GM04503 (cell line): ENCODE data around the gene IL4I1.
A peak's percentile ranks its signal among the peaks of the same experiment; 100 is the strongest.

ENCODE experiments used
- DNase-seq: peaks from one replicate; pipeline ENCODE4 v3.0.0-alpha.2; 2012; ENCODE audit warnings: low read depth

Gene IL4I1

DNA sequence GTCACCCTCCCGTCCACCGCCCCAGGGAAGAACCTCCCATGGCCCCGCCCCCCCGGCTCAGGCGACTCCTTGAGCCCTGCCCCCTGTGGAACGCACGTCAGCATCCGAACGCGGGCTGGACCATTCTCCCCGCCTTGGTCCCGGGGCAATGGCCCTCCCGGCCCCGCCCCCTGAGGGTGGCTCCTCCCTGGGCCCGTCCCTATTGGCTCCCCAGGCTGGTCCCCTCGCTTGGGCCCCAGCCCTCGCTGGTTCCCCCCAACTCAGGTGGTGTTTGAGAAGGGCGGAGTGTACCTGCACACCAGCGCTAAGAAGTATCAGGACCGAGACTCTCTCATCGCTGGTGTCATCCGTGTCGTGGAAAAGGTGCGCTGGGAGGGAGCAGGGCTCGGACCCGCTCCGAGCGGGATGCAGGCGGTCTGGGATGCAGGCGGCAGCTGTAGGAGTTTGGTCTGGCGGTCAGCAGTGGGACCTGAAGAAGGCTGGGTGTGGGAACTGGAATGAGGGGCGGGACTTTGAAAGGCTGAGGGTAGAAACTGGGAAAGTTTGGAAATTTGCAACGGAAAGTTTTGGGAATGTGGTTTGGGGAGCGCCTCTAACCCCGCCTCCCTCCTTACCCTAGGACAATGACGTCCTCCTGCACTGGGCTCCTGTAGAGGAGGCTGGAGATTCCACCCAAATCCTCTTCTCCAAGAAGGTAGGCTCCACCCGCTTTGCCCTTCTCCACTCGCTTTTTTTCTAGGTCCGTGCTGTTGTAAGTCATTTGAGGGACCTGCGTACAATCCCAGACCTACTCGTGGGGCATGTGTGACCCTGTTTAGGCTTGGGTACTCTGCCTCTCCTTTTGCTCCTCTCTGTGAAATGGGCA is 18.6 kb downstream of the IL4I1 start:
- DNase-seq, result peak; percentile 77

DNA sequence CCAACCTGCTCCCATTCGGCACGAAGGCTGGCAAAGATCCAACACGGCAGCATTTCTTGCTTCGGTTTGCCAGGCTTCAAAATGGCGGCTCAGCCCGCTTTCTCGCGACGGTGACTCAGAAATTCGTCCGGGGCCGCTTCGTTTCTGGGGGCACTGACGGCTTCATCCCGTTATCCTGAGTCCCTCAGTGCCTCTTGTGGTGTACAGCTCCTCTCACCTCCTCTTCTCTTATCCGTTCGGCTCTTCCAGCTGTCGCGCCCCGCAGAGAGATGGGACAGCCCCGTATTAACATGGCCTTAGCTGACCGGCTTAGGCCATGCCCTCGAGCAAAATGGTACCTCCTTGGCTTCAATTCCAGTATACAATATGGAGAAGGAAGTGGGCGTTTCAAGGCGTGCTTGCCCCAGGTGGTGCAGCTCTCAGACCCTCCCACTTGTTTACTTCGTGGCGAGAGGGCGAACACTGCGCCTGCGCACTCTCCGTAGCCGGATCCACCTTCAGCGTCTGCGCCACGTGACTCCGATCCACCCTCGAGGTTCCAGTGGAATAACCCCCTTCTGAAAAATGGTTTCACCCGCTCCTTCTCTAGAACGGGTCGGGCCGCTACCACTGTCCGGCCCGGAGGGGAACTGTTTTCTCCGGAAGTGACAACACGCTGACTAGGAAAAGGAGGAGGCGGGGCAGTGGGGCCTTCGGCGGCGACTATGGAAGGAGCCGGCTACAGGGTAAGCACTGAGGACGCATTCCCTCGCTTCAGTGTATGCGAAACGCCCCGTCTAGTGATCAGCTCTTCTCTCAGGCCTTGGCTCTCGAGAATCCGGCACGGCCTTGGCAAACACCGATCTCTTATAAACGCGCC is 19.4 kb downstream of the IL4I1 start, which contains the start of the genes AKT1S1 and TBC1D17:
AKT1S1 (minus strand) TSS at position 336 of the 859 bp plus-strand sequence. CDS start 4,060 bp downstream, outside the sequence.
TBC1D17 (plus strand) TSS at position 683 of the 859 bp plus-strand sequence; CDS start at position 705, 22 bp downstream.
- peak; percentile 99 for DNase-seq

- DNase-seq, result peak; percentile 90
These were observed 20.2 kb downstream of the IL4I1 start for GRCh38 chr19:49876422-49877019.

GRCh38 chr19:49875857-49876421 is 20.7 kb downstream of the IL4I1 start:
- no peak for DNase-seq

- DNase-seq, result no peak
These were observed 21.5 kb downstream of the IL4I1 start for GRCh38 chr19:49875177-49875576.

DNA sequence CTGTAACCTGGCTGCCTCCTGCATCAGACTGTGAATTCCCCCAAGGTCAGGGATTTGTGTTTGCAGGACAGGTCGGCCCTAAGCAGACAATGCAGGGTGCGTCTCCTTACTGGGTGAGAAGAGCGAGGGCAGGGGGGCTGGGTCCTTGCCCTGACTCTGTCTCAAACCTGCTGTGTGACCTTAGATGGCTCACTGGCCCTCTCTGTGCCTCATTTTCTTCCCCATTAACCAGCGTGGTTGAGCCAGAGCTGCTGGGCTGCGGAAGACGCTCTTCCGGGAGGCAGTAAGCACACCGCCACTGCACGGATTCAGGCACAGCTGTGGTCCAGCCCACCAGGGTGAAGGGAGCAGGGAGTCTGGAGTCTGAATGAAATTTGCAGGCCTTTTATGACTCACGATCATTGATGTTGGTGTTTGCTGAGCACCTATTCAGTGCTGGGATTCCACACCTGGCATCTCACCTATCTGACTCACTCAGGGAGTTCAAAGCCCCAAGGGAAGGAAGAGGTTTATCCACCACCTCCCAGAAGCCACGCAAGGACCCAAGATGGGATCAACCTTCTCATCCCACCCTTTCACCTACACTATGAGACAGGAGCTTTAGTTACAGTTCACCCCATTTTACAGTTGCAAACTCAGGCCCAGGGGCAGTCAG is 22.1 kb downstream of the IL4I1 start:
- no peak for DNase-seq

DNA sequence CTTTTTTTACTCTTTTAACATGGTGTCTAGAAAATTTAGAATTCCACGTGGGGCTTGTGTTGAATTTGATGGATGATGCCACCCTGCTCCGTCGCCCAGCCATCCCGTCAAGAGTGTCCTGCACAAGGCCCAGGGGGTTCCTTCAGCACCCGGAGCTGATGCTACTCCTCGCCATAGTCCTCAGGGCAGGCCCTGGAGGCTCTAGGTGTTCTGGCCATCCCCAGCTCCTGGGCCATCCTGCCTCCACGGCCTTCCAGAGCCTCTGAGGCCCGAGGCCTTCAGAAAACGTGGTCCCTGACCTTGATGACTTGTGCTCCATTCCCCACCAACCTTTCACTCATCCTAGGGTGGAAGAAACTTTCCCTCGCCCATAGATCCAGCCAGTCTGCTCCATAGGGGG is 22.9 kb downstream of the IL4I1 start:
- no peak for DNase-seq

DNA sequence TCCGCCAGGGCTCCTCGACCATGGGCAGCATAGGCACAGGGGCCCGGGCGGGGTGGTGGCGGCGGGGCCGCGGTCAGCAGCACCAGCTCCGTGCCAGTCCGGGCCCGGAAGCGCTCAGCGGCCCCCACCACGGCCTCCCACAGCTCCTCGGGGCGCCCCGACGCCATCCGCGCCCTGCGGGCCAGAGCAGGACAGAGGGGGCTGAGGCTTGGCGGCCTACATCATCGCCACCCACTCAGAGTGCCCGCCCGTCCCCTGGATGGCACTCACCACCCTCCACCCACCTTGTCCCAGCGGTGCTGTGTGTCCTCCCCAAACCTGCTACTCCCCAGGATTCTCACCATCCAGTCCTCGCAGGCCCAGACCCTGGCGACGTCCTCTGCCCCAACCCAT is 23.6 kb downstream of the IL4I1 start:
- no peak for DNase-seq

DNA sequence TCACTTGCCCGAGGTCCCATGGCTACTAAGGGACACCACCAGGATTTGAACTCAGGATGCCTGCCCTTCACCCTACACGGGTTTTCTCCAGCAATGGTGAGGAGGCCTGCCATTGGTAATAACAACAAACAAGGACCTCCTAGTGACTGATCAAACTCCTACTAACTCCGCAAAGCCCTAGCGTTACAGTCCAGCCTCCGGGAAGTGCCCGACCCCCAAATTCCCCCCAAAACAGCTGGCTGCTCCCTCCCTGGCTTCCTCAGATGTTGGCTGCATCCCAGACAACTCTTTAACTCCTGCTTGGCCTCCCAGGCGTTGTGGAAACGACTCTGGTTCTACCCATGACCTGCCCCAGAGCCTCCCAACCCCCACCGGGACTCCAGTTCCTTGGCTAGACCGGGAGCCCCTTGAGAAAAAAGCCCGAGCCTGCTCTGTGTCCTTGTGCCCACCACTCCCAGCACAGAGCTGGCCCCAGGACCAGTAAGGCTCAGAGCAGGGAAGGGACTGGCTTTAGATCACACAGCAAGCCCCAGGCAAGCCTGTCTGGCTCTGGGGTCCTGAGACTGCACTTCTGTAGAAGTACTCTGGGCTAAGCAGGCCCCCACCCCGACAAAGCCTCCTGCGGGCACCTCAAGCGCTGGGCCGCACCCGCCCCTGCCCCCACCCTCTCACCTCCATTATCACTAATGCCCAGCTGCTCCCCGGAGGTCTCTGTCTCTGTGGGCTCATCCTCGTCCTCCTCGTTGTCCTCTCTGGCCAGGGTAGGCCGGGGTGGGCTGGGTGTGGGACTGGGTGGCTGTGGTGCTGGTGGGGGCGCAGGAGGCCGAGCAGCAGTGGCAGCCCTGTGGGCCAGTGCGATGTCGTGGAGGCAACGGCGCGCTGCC is 24.2 kb downstream of the IL4I1 start:
- DNase-seq, result no peak

DNA sequence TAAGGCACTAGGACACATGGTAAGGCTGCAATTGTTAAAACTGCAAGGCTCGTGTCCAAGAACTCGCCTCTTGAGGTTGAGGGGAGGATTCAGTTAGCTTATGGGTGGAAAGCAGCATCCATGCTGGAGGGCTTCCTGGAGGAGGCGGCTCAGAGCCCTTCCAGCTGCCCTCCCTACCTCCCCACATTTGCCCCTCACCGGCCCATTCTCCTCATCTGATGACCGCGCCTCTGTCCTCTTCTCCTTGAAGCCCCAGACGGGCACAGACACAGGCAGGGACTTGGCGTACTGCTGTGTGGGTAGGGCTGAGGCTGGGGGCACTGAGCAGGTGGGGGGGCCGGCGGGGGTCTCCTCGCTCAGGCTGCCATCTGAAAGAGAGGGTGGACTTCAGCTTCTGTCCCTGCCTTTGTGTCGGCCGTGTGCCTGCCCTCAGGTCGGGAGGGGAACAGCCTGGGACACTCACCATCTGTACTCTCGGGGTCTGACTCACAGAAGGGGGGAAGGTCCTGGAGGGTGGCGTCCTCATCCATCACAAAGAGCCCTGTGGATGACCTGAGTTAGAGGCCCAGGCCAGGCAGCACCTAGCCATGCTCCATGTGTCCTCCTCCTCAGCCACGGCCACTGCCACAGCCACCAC is 25.2 kb downstream of the IL4I1 start:
- DNase-seq, result no peak

DNA sequence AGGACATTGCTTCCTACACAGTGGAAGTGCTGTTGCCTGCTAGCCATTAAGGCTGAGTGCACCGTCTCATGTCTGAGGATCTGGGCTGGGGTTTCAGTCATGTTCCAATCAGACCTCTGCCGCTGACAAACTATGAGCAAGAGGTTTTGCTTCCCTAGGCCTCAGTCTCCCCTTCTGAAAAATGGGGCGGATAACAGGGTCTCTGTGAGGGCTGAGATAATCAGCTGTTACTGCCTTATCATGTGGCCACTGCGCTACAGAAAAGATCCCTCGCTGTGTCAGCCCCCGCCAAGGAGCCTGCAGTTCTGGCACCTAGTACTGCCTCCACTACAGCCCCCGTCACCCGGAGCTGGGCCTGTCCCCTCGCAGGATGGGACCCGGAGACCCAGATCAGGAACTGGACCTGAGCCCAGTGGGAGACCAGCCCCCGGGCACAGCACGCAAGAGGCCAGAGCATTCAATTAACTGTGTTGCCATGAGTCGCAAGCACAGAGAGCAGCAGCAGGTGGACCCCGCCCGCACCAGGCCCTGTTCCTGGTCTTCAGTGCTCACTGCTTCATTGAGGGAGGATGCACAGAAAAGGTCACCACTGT is 26.3 kb downstream of the IL4I1 start:
- no peak for DNase-seq

DNA sequence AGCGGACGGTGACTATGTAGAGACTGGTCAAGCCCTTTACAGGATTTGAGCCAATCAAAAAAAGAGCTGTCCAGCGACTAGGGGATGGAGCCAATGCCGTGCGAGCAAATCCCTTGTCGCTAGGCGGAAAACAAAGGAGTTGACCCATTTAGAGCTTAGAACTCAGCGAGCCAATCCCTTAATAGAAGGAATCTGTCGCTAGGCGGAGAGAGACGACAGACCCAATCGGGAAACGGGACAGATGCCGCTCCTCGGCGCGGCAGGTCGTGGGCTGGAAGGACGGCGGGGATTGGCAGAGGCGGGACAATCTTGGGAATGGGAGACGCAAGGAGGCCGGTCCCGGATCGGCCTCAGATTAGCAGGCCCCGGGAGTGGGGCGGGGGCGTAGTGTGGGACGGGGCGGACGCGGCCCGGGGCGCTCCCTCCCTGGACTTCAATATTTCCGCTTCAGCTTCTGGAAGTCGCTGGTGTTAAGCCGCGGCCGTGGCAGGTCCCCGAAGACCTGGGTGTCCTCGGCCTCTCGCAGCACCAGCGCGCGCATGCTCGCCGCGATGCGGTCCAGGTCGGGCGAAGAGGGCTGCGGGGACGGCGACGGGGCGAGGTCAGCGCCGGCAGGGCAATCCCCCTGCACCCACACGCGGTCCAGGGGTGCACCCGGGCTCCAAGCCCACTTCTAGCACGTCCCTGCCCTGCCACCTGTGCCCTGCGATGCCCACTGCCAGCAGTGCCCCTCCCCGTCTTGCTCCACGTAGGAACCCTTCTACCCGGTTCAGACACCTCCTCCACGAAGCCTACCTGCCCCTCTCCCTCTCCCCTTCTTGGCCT is 27.0 kb downstream of the IL4I1 start:
- peak; percentile 100 for DNase-seq

- DNase-seq, result no peak
These were observed 27.6 kb downstream of the IL4I1 start for GRCh38 chr19:49869009-49869483.

DNA sequence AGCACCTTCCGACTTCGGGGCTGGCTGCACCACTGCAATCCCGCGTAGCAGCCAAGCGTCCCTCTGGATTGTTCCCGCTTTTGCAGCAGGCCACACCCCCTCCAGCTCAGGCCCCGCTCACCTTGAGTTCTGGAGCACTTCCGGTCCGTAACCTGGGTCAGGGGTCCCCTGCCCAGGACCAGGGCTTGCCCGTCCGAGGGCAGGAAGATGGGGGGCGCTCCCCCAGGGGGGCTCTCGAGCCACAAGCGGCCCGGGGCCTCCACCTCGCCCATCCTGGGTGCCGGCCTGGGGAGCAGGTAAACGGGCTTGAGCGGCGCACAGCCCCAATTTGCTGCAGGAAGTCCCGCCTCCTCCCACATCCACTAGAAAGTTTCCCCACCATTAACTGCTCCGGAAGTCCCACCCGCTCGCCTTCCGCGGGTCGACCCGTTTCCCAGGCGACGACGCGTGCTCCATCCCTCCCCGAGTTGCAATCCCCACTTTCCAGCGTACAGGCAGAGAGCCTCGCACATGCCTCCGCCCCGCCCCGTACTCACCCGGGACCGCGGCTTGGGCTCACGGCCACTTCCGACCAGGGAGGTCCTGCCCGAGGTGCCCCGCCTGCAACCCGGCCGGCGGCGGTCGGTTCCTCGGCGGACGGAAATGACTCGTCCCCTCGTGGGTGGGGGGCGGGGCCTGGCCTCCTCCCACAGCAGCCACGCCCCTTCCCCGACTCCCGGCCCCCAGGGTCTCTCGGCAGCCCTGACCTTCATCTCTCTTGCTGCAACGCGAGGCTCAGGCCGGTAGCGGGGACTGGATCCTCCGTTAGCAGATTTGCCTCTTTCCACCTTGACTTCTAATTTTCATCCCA is 29.5 kb downstream of the IL4I1 start, which contains the start of gene PNKP:
PNKP (minus strand) TSS at position 644 of the 850 bp plus-strand sequence; CDS start at position 272, 372 bp downstream.
- DNase-seq, result peak; percentile 59

DNA sequence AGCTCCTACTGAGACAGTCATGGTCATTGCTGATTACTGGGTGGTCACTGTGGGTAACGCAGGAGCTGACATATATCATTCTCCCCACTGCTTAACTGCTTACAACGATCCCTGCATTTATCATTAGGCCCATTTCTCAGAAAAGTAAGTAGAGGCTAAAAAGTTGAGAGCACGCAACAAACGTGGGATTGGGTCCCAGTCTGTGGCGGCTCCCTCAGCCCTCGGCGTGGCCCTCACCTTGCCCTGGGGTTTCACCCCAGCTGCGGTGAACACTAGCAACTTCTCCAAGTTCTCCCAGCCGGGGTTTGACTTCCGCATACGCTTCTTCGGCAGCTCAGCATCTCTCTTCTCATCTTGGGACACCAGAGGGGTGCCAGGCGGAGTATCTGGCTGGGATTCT is 31.8 kb downstream of the IL4I1 start:
- no peak for DNase-seq

- no peak for DNase-seq
These were observed 32.8 kb downstream of the IL4I1 start for GRCh38 chr19:49863935-49864320.

DNA sequence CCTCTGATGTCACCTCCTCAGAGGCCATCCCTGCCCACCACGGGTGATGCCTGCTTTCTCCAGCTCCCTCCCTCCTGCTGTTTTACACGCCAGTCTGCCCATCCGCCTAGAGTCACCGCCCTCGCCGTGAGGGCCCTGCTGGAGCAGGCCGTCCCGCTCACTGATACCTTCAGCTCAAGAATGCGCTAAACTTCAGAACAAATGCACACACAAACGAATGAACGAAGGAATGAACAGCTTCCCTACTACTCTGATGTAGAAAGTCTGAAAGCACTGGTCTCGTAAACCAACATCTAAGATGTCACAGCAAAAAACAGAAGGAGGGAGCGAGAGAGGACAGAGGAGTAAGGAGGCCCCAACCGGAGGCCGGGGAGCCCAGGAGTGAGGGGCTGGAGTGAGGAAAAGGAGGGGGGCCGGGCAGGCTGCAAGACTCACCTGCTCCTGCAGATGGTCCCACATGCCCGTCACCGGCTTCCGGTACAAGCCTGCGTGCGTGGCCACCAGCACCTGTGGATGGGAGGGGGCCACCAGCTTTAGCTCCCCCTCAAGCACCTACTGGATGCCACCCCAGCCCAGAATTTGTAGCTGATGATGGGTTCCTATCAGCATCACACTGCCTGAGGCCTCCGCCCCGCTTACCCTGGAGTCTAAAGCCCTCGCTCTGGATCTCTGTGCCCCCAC is 33.3 kb downstream of the IL4I1 start:
- DNase-seq, result no peak
